Body of pancreas (tissue), 4 donors: ENCODE data around the gene FAM53C. TPM values are rescaled to one million over a fixed set of nuclear protein-coding genes. Genes with fewer than 3 reads are reported as not detected.

Experiments
- ATAC-seq: fragments of 150-250 bp; one replicate; pipeline ENCODE4 v1.9.1; 2016
- DNase-seq, 4 donors: peaks; one replicate each; pipeline ENCODE4 v3.0.0-alpha.2; 2019
- H3K27ac ChIP-seq, 4 donors: fragments of 200-600 bp; sonication (generic); 1 replicate in 3 of 4; 2 replicates in 1 of 4; pipeline versions ENCODE4 v1.5.1 to v1.6.1; 2016 to 2019; ENCODE audit warnings: mild to moderate bottlenecking in 1 of 4, mixed read lengths in 1 of 4, moderate library complexity in 1 of 4
- H3K27me3 ChIP-seq, 2 donors: fragments of 200-600 bp; sonication (generic); one replicate each; pipeline ENCODE4 v1.6.0; 2016; ENCODE audit warnings: mild to moderate bottlenecking in 1 of 2
- H3K36me3 ChIP-seq, 2 donors: fragments of 200-600 bp; sonication (generic); replicated peaks in 1 of 2; 2 replicates each; pipeline ENCODE4 v1.5.1; 2016; ENCODE audit warnings: low read depth in 2 of 2; ENCODE audit not compliant: insufficient read depth in 1 of 2
- H3K4me1 ChIP-seq: fragments of 200-600 bp; sonication (generic); one replicate; pipeline ENCODE4 v1.6.0; 2016
- H3K4me3 ChIP-seq, 2 donors: fragments of 200-600 bp; sonication (generic); 1 replicate in 1 of 2; 2 replicates in 1 of 2; pipeline ENCODE4 v1.5.1; 2016 to 2019
- H3K9me3 ChIP-seq, 3 donors: fragments of 200-600 bp; sonication (generic); 1 replicate in 2 of 3; 2 replicates in 1 of 3; pipeline ENCODE4 v1.5.1; 2016
- CTCF ChIP-seq, 7 experiments: fragments of 450-650 bp in 4 of 7; fragments of 200-600 bp in 3 of 7; sonication (generic) in 3 of 7; IDR thresholded peaks; one replicate each; pipeline ENCODE4 v1.5.1; 2016 to 2019; ENCODE audit warnings: antibody characterized with exemption in 7 of 7
- POLR2A ChIP-seq, 3 donors: fragments of 450-650 bp; IDR thresholded peaks; one replicate each; pipeline ENCODE4 v1.6.1; 2016; ENCODE audit warnings: antibody characterized with exemption in 3 of 3, mild to moderate bottlenecking in 2 of 3
- WGBS, 2 donors: methylation state at CpG; one replicate each; pipeline ENCODE4 v1.1.5; 2017; 5-methylcytosine and 5-hydroxymethylcytosine counted together
- intact Hi-C: fragments of 100-400 bp; cut with DNase I; formaldehyde crosslinking; loops from one replicate; pipeline ENCODE4 v1.15.1; 2023
- total RNA-seq, 2 donors: library from RNA; depleted of rRNA; stranded (reverse); fragments of >200 nt; gene quantifications; one replicate each; pipeline ENCODE4 v1.1.0, GENCODE V29; 2016

Gene FAM53C
- total RNA-seq, 2 donors from 2014 or later: 12.5 to 33.7 TPM

- intact Hi-C loops: no loop called here
- 1% methylated on average over 63 of the region's 88 CpGs; no CpG with 5 or more reads in 1 of the 2 donors for WGBS, 2 donors
- Histone ChIP-seq H3K9me3 (no peaks in the 10 kb centered on the region), H3K36me3 (no peaks in the 10 kb centered on the region), H3K4me1 (peaks cover 30% of the 10 kb centered on the region), H3K27ac (peak overlapping the region; percentile 94 to 98 (median 96)), H3K4me3 (peak overlapping the region; percentile 91 to 93), H3K27me3 (no peaks in the 10 kb centered on the region)
- peak; percentile 68 for ATAC-seq
- TF ChIP-seq CTCF (IDR thresholded peaks at IDR 0.05): peak in 3 of 7 experiments; percentile 21 to 34 (median 25)
- TF ChIP-seq POLR2A (IDR thresholded peaks at IDR 0.05): peak; percentile 29 to 83 (median 78)
- DNase-seq: peak; percentile 61 to 77 (median 68)
Observed at GRCh38 chr5:138352722-138353559, 14.9 kb downstream of the FAM53C start.

GRCh38 chr5:138353560-138354080, 15.6 kb downstream of the FAM53C start:
- 0 to 1% methylated on average over 9 to 11 of the region's 11 CpGs for WGBS, 2 donors
- Histone ChIP-seq H3K27me3 (no peaks in the 10 kb centered on the region), H3K9me3 (no peaks in the 10 kb centered on the region), H3K4me1 (peaks cover 30% of the 10 kb centered on the region), H3K36me3 (no peaks in the 10 kb centered on the region), H3K4me3 (peak overlapping the region in 1 of 2 donors; percentile 91), H3K27ac (peak overlapping the region; percentile 94 to 98 (median 96))
- DNase-seq (no peak), ATAC-seq (no peak)
- TF ChIP-seq CTCF (IDR thresholded peaks at IDR 0.05) (no peak), POLR2A (IDR thresholded peaks at IDR 0.05) (peak in 2 of 3 donors; percentile 46 to 54)
- intact Hi-C loops: no loop called here

GRCh38 chr5:138354387-138354786, 16.3 kb downstream of the FAM53C start:
- WGBS, 2 donors: 19 to 29% methylated on average over 5 of the region's 5 CpGs
- H3K36me3 ChIP-seq: no peaks in the 10 kb centered on the region
- H3K9me3 ChIP-seq: no peaks in the 10 kb centered on the region
- H3K4me3 ChIP-seq: no peak overlapping the region
- no peaks in the 10 kb centered on the region for H3K27me3 ChIP-seq
- peak overlapping the region in 3 of 4 donors; percentile 94 to 98 (median 96) for H3K27ac ChIP-seq
- no peak for ATAC-seq
- TF ChIP-seq POLR2A (IDR thresholded peaks at IDR 0.05) (no peak), CTCF (IDR thresholded peaks at IDR 0.05) (no peak)
- no peak for DNase-seq
- intact Hi-C loops: no loop called here
- peaks cover 30% of the 10 kb centered on the region for H3K4me1 ChIP-seq

GRCh38 chr5:138354926-138355378, 16.9 kb downstream of the FAM53C start:
- no peak for TF ChIP-seq POLR2A (IDR thresholded peaks at IDR 0.05)
- TF ChIP-seq CTCF (IDR thresholded peaks at IDR 0.05): no peak
- intact Hi-C loops: no loop called here
- DNase-seq: peak in 2 of 4 donors; percentile 21 to 27
- H3K4me3 ChIP-seq: no peak overlapping the region
- peak overlapping the region in 2 of 4 donors; percentile 94 to 96 for H3K27ac ChIP-seq
- H3K27me3 ChIP-seq: no peaks in the 10 kb centered on the region
- 27 to 30% methylated on average over 6 of the region's 6 CpGs for WGBS, 2 donors
- H3K9me3 ChIP-seq: no peaks in the 10 kb centered on the region
- ATAC-seq: no peak
- H3K4me1 ChIP-seq: peaks cover 30% of the 10 kb centered on the region
- H3K36me3 ChIP-seq: no peaks in the 10 kb centered on the region
